HEK293 (cell line): ENCODE data around the gene ICAM3.
A peak's percentile ranks its signal among the peaks of the same experiment; 100 is the strongest.

Experiments
- BCL11B ChIP-seq: fragments of 450-650 bp; formaldehyde crosslinking; IDR thresholded peaks from 2 replicates; pipeline ENCODE4 v1.5.1; 2016; ENCODE audit warnings: low read depth, missing biosample characterization, missing genetic modification characterization
- EGR2 ChIP-seq: fragments of 450-650 bp; formaldehyde crosslinking; IDR thresholded peaks from 2 replicates; pipeline ENCODE4 v1.5.1; 2016; ENCODE audit warnings: low read depth, missing biosample characterization, missing genetic modification characterization
- GLIS2 ChIP-seq: fragments of 450-650 bp; formaldehyde crosslinking; IDR thresholded peaks from 2 replicates; pipeline ENCODE4 v1.5.1; 2016; ENCODE audit warnings: missing biosample characterization, missing genetic modification characterization
- KLF1 ChIP-seq: fragments of 450-650 bp; formaldehyde crosslinking; IDR thresholded peaks from 2 replicates; pipeline ENCODE4 v1.5.1; 2016; ENCODE audit warnings: missing biosample characterization, missing genetic modification characterization
- KLF9 ChIP-seq: fragments of 450-650 bp; formaldehyde crosslinking; IDR thresholded peaks from 2 replicates; pipeline ENCODE4 v1.5.1; 2016; ENCODE audit warnings: missing biosample characterization, missing genetic modification characterization, low read depth
- SALL2 ChIP-seq: fragments of 450-650 bp; formaldehyde crosslinking; IDR thresholded peaks from 2 replicates; pipeline ENCODE4 v1.5.0; 2017; ENCODE audit warnings: missing biosample characterization, mild to moderate bottlenecking, missing genetic modification characterization, borderline replicate concordance
- ZBTB17 ChIP-seq: fragments of 450-650 bp; formaldehyde crosslinking; IDR thresholded peaks from 2 replicates; pipeline ENCODE4 v1.5.1; 2016; ENCODE audit warnings: missing biosample characterization, missing genetic modification characterization
- ZFP41 ChIP-seq: fragments of 450-650 bp; formaldehyde crosslinking; IDR thresholded peaks from 2 replicates; pipeline ENCODE4 v1.5.1; 2016; ENCODE audit warnings: missing biosample characterization, missing genetic modification characterization, borderline replicate concordance
- ZIC2 ChIP-seq: fragments of 450-650 bp; formaldehyde crosslinking; IDR thresholded peaks from 2 replicates; pipeline ENCODE4 v1.5.1; 2016; ENCODE audit warnings: missing biosample characterization, missing genetic modification characterization
- ZNF114 ChIP-seq: fragments of 450-650 bp; formaldehyde crosslinking; IDR thresholded peaks from 2 replicates; pipeline ENCODE4 v1.5.0; 2017; ENCODE audit warnings: missing biosample characterization, missing genetic modification characterization
- ZNF146 ChIP-seq: fragments of 450-650 bp; formaldehyde crosslinking; IDR thresholded peaks from 2 replicates; pipeline ENCODE4 v1.5.1; 2016; ENCODE audit warnings: missing biosample characterization, missing genetic modification characterization
- ZNF175 ChIP-seq: fragments of 450-650 bp; formaldehyde crosslinking; IDR thresholded peaks from 2 replicates; pipeline ENCODE4 v1.5.1; 2016; ENCODE audit warnings: missing biosample characterization, missing genetic modification characterization
- ZNF19 ChIP-seq: fragments of 450-650 bp; formaldehyde crosslinking; IDR thresholded peaks from 2 replicates; pipeline ENCODE4; 2016; ENCODE audit warnings: missing biosample characterization, missing genetic modification characterization, low read depth
- ZNF221 ChIP-seq: fragments of 450-650 bp; formaldehyde crosslinking; IDR thresholded peaks from 2 replicates; pipeline ENCODE4 v1.5.1; 2017; ENCODE audit warnings: missing biosample characterization, missing genetic modification characterization, borderline replicate concordance
- ZNF223 ChIP-seq: fragments of 450-650 bp; formaldehyde crosslinking; IDR thresholded peaks from 2 replicates; pipeline ENCODE4 v1.5.1; 2016; ENCODE audit warnings: missing biosample characterization, missing genetic modification characterization
- ZNF341 ChIP-seq: fragments of 450-650 bp; formaldehyde crosslinking; IDR thresholded peaks from 2 replicates; pipeline ENCODE4; 2016; ENCODE audit warnings: low read depth, missing biosample characterization, missing genetic modification characterization
- ZNF549 ChIP-seq: fragments of 450-650 bp; IDR thresholded peaks from 2 replicates; pipeline ENCODE4 v1.5.1; 2018; ENCODE audit warnings: missing biosample characterization, missing genetic modification characterization, mild to moderate bottlenecking, inconsistent platforms, moderate library complexity
- ZNF600 ChIP-seq: fragments of 450-650 bp; formaldehyde crosslinking; IDR thresholded peaks from 2 replicates; pipeline ENCODE4 v1.5.1; 2016; ENCODE audit warnings: missing biosample characterization, missing genetic modification characterization
- ZNF660 ChIP-seq: fragments of 450-650 bp; IDR thresholded peaks from 2 replicates; pipeline ENCODE4 v1.5.1; 2018; ENCODE audit warnings: missing biosample characterization, mild to moderate bottlenecking, missing genetic modification characterization
- ZNF777 ChIP-seq: fragments of 450-650 bp; formaldehyde crosslinking; IDR thresholded peaks from 2 replicates; pipeline ENCODE4 v1.5.1; 2017; ENCODE audit warnings: missing biosample characterization, missing genetic modification characterization, borderline replicate concordance
- ZNF785 ChIP-seq: fragments of 450-650 bp; formaldehyde crosslinking; IDR thresholded peaks from 2 replicates; pipeline ENCODE4 v1.5.1; 2016; ENCODE audit warnings: missing biosample characterization, missing genetic modification characterization
- ZNF843 ChIP-seq: fragments of 450-650 bp; formaldehyde crosslinking; IDR thresholded peaks from 2 replicates; pipeline ENCODE4 v1.5.1; 2016; ENCODE audit warnings: missing biosample characterization, missing genetic modification characterization
- TF ChIP-seq, protein P1 (sequence below): fragments of 450-650 bp; formaldehyde crosslinking; IDR thresholded peaks from 2 replicates; pipeline ENCODE4 v1.5.1; 2016; ENCODE audit warnings: missing biosample characterization, missing genetic modification characterization
- TF ChIP-seq, protein P2 (sequence below): fragments of 450-650 bp; IDR thresholded peaks from 2 replicates; pipeline ENCODE4 v1.5.1; 2018; ENCODE audit warnings: missing biosample characterization, mild to moderate bottlenecking, missing genetic modification characterization
- TF ChIP-seq, protein P3 (sequence below): fragments of 450-650 bp; formaldehyde crosslinking; IDR thresholded peaks from 2 replicates; pipeline ENCODE4 v1.5.1; 2017; ENCODE audit warnings: missing biosample characterization, missing genetic modification characterization
- TF ChIP-seq, protein P4 (sequence below): fragments of 450-650 bp; formaldehyde crosslinking; IDR thresholded peaks from 2 replicates; pipeline ENCODE4 v1.5.1; 2016; ENCODE audit warnings: missing biosample characterization, missing genetic modification characterization
- TF ChIP-seq, protein P5 (sequence below): fragments of 450-650 bp; formaldehyde crosslinking; IDR thresholded peaks from 2 replicates; pipeline ENCODE4 v1.5.1; 2016; ENCODE audit warnings: missing biosample characterization, missing genetic modification characterization
- TF ChIP-seq, protein P6 (sequence below): fragments of 450-650 bp; formaldehyde crosslinking; IDR thresholded peaks from 2 replicates; pipeline ENCODE4 v1.5.1; 2016; ENCODE audit warnings: missing biosample characterization, missing genetic modification characterization
- TF ChIP-seq, protein P7 (sequence below): fragments of 450-650 bp; formaldehyde crosslinking; IDR thresholded peaks from 2 replicates; pipeline ENCODE4 v1.5.1; 2016; ENCODE audit warnings: missing biosample characterization, missing genetic modification characterization

Gene ICAM3

DNA sequence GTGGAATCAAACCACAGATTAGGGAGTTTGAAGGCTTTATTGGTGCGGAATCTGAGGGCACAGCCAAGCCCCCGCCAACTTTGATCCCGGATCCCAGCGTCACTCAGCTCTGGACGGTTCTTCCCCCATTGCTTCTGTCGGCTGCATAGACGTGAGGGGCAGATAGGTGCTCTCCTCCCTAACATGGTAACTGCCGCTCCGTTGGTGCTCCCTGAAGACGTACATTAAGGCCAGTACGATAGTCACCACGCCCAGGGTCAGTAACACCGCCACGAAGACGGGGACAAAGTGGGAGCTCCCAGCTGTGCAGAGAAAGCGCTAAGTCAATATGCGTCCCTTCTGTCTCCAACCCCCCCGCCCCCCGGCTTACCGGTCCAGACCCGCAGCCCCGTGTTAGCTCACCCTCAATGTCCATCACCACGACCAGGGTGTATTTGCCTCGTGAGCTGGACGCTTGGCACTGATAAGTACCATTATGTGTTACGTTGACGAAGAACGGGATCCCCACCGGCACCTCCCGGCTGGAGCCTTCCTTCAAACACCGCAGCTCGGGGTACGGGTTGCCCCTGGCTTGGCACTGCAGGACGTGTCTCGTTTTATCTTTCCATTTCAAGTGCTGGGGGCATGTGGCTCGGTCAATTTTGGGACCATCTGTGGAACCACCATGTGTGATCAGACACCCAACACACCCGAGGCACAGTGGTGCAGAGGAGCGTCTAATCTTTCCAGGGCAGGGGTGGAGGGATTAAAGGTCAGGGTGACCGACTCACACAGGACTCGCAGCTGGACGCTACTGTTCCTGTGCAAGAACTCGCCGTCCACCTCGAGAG is 5.5 kb downstream of the ICAM3 start (continued):
- TF ChIP-seq, protein P1, sequence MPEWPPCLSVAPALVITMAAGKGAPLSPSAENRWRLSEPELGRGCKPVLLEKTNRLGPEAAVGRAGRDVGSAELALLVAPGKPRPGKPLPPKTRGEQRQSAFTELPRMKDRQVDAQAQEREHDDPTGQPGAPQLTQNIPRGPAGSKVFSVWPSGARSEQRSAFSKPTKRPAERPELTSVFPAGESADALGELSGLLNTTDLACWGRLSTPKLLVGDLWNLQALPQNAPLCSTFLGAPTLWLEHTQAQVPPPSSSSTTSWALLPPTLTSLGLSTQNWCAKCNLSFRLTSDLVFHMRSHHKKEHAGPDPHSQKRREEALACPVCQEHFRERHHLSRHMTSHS (tag by site-specific recombination) = no peak
- TF ChIP-seq ZNF785 (tag by site-specific recombination) (no peak), KLF9 (peak; percentile 43; the same call in 1 of the 2 replicates), EGR2 (peak; percentile 60), ZNF221 (tag by site-specific recombination) (no peak), SALL2 (tag by site-specific recombination) (no peak), ZFP41 (no peak), ZBTB17 (tag by site-specific recombination) (peak; percentile 89), ZNF146 (tag by site-specific recombination) (0 out of 2 replicates have a peak, but pooled peaks have one; percentile 19), ZNF600 (tag by site-specific recombination) (no peak), BCL11B (tag by site-specific recombination) (peak; percentile 22; the same call in 1 of the 2 replicates), ZNF223 (no peak), ZNF341 (tag by site-specific recombination) (peak; percentile 54), ZNF175 (tag by site-specific recombination) (no peak), ZNF19 (tag by site-specific recombination) (no peak), KLF1 (tag by site-specific recombination) (no peak), ZNF114 (no peak), ZNF549 (tag by site-specific recombination) (no peak), ZNF660 (tag by site-specific recombination) (no peak), ZIC2 (tag by site-specific recombination) (0 out of 2 replicates have a peak, but pooled peaks have one; percentile 11), ZNF777 (tag by site-specific recombination) (peak; percentile 83; the same call in 1 of the 2 replicates), ZNF843 (tag by site-specific recombination) (no peak), GLIS2 (tag by site-specific recombination) (no peak)
- TF ChIP-seq, protein P2, sequence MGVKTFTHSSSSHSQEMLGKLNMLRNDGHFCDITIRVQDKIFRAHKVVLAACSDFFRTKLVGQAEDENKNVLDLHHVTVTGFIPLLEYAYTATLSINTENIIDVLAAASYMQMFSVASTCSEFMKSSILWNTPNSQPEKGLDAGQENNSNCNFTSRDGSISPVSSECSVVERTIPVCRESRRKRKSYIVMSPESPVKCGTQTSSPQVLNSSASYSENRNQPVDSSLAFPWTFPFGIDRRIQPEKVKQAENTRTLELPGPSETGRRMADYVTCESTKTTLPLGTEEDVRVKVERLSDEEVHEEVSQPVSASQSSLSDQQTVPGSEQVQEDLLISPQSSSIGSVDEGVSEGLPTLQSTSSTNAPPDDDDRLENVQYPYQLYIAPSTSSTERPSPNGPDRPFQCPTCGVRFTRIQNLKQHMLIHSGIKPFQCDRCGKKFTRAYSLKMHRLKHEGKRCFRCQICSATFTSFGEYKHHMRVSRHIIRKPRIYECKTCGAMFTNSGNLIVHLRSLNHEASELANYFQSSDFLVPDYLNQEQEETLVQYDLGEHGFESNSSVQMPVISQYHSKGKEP = 0 out of 2 replicates have a peak, but pooled peaks have one; percentile 9
- TF ChIP-seq, protein P3, sequence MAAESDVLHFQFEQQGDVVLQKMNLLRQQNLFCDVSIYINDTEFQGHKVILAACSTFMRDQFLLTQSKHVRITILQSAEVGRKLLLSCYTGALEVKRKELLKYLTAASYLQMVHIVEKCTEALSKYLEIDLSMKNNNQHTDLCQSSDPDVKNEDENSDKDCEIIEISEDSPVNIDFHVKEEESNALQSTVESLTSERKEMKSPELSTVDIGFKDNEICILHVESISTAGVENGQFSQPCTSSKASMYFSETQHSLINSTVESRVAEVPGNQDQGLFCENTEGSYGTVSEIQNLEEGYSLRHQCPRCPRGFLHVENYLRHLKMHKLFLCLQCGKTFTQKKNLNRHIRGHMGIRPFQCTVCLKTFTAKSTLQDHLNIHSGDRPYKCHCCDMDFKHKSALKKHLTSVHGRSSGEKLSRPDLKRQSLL (tag by site-specific recombination) = no peak
- TF ChIP-seq, protein P4, sequence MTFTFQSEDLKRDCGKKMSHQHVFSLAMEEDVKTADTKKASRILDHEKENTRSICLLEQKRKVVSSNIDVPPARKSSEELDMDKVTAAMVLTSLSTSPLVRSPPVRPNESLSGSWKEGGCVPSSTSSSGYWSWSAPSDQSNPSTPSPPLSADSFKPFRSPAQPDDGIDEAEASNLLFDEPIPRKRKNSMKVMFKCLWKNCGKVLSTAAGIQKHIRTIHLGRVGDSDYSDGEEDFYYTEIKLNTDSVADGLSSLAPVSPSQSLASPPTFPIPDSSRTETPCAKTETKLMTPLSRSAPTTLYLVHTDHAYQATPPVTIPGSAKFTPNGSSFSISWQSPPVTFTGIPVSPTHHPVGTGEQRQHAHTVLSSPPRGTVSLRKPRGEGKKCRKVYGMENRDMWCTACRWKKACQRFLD = no peak
- TF ChIP-seq, protein P5, sequence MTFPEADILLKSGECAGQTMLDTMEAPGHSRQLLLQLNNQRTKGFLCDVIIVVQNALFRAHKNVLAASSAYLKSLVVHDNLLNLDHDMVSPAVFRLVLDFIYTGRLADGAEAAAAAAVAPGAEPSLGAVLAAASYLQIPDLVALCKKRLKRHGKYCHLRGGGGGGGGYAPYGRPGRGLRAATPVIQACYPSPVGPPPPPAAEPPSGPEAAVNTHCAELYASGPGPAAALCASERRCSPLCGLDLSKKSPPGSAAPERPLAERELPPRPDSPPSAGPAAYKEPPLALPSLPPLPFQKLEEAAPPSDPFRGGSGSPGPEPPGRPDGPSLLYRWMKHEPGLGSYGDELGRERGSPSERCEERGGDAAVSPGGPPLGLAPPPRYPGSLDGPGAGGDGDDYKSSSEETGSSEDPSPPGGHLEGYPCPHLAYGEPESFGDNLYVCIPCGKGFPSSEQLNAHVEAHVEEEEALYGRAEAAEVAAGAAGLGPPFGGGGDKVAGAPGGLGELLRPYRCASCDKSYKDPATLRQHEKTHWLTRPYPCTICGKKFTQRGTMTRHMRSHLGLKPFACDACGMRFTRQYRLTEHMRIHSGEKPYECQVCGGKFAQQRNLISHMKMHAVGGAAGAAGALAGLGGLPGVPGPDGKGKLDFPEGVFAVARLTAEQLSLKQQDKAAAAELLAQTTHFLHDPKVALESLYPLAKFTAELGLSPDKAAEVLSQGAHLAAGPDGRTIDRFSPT (tag by site-specific recombination) = peak; percentile 68
- TF ChIP-seq, protein P6, sequence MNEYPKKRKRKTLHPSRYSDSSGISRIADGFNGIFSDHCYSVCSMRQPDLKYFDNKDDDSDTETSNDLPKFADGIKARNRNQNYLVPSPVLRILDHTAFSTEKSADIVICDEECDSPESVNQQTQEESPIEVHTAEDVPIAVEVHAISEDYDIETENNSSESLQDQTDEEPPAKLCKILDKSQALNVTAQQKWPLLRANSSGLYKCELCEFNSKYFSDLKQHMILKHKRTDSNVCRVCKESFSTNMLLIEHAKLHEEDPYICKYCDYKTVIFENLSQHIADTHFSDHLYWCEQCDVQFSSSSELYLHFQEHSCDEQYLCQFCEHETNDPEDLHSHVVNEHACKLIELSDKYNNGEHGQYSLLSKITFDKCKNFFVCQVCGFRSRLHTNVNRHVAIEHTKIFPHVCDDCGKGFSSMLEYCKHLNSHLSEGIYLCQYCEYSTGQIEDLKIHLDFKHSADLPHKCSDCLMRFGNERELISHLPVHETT (tag by site-specific recombination) = no peak
- TF ChIP-seq, protein P7, sequence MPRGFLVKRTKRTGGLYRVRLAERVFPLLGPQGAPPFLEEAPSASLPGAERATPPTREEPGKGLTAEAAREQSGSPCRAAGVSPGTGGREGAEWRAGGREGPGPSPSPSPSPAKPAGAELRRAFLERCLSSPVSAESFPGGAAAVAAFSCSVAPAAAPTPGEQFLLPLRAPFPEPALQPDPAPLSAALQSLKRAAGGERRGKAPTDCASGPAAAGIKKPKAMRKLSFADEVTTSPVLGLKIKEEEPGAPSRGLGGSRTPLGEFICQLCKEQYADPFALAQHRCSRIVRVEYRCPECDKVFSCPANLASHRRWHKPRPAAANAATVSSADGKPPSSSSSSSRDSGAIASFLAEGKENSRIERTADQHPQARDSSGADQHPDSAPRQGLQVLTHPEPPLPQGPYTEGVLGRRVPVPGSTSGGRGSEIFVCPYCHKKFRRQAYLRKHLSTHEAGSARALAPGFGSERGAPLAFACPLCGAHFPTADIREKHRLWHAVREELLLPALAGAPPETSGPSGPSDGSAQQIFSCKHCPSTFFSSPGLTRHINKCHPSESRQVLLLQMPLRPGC (tag by site-specific recombination) = no peak
